Measurements from ENCODE around the gene ANO10.
"Not testable (repeated sequence)": the region's sequence is repeated elsewhere in the genome, so short reads cannot be mapped to it uniquely, and the experiment has no call there.

ANO10 gene

GRCh38 chr3:43465109-43465508, 156.7 kb downstream of the ANO10 start:
- no peak for DNase-seq

- not testable (repeated sequence) for DNase-seq
Observed at GRCh38 chr3:43462566-43462965, 159.2 kb downstream of the ANO10 start.

- no peak for DNase-seq
Observed at GRCh38 chr3:43461345-43461744, 160.5 kb downstream of the ANO10 start.

GRCh38 chr3:43457038-43457437, 164.8 kb downstream of the ANO10 start:
- not testable (repeated sequence) for DNase-seq

GRCh38 chr3:43455233-43455632, 166.6 kb downstream of the ANO10 start:
- DNase-seq: no peak

GRCh38 chr3:43453981-43454380, 167.8 kb downstream of the ANO10 start:
- no peak for DNase-seq

GRCh38 chr3:43451670-43452254, 170.0 kb downstream of the ANO10 start:
- no peak for DNase-seq

- DNase-seq: no peak
Observed at GRCh38 chr3:43448098-43448497, 173.7 kb downstream of the ANO10 start.

- DNase-seq: no peak
Observed at GRCh38 chr3:43445820-43446219, 176.0 kb downstream of the ANO10 start.

- DNase-seq: no peak
Observed at GRCh38 chr3:43442872-43443395, 178.9 kb downstream of the ANO10 start.

GRCh38 chr3:43436507-43437140, 185.2 kb downstream of the ANO10 start:
- DNase-seq: no peak

GRCh38 chr3:43435706-43436105, 186.1 kb downstream of the ANO10 start:
- DNase-seq: no peak

- no peak for DNase-seq
Observed at GRCh38 chr3:43434431-43434830, 187.4 kb downstream of the ANO10 start.

- no peak for DNase-seq
Observed at GRCh38 chr3:43432462-43432861, 189.3 kb downstream of the ANO10 start.

GRCh38 chr3:43426388-43426787, 195.4 kb downstream of the ANO10 start:
- no peak for DNase-seq

- no peak for DNase-seq
Observed at GRCh38 chr3:43425829-43426228, 196.0 kb downstream of the ANO10 start.

- no peak for DNase-seq
Observed at GRCh38 chr3:43423639-43424038, 198.2 kb downstream of the ANO10 start.

GRCh38 chr3:43423142-43423541, 198.7 kb downstream of the ANO10 start:
- DNase-seq: no peak

- no peak for DNase-seq
Observed at GRCh38 chr3:43418601-43419272, 203.1 kb downstream of the ANO10 start.

- DNase-seq: no peak
Observed at GRCh38 chr3:43417133-43417532, 204.7 kb downstream of the ANO10 start.

- no peak for DNase-seq
Observed at GRCh38 chr3:43415088-43415487, 206.7 kb downstream of the ANO10 start.

GRCh38 chr3:43413676-43414368, 208.0 kb downstream of the ANO10 start:
- no peak for DNase-seq

GRCh38 chr3:43411429-43411828, 210.4 kb downstream of the ANO10 start:
- DNase-seq: peak; percentile 4

- DNase-seq: no peak
Observed at GRCh38 chr3:43410592-43410991, 211.2 kb downstream of the ANO10 start.

Data from NCI-H1436 treated with DMSO at 0.1 percent for 48 hours (cell line).